Panc1 (cell line): ENCODE measurements around the gene NELL2. TPM values are rescaled to one million over a fixed set of nuclear protein-coding genes. Genes with fewer than 3 reads are reported as not detected.
"Not testable (repeated sequence)": the region's sequence is repeated elsewhere in the genome, so short reads cannot be mapped to it uniquely, and the experiment has no call there.

ENCODE experiments used
- ATAC-seq: fragments of 200-7000 bp; cut with Tn5 transposase; 2 replicates; pipeline ENCODE4 v1.9.1; 2020; ENCODE audit warnings: mild to moderate bottlenecking, moderate library complexity
- BruUV-seq: library from RNA; stranded (reverse); fragments of 400-500 nt; replicated peaks from 2 replicates; lab custom pipeline; 2021; lab: Mats Ljungman, UMichigan
- CTCF ChIA-PET: fragments of 300-600 bp; sonication (Branson Sonifier 250); formaldehyde crosslinking; loops from one replicate; lab custom pipeline; 2022; ENCODE audit warnings: antibody characterized with exemption; lab: Charles Lee
- POLR2A ChIA-PET: fragments of 300-600 bp; sonication (Branson Sonifier 250); formaldehyde crosslinking; loops from one replicate; lab custom pipeline; 2022; ENCODE audit warnings: antibody characterized with exemption; lab: Charles Lee
- DNase-seq: peaks from one replicate; pipeline ENCODE4 v3.0.0-alpha.2; 2010; ENCODE audit warnings: low read depth, low spot score
- H3K27ac ChIP-seq: 2 replicates; pipeline ENCODE4 v1.5.1; 2011; ENCODE audit warnings: mild to moderate bottlenecking, low read length, inconsistent platforms
- H3K27me3 ChIP-seq: fragments of 200-500 bp; sonication (Bioruptor generic); 2 replicates; pipeline ENCODE4 v1.6.0; 2014; ENCODE audit warnings: low read length, inconsistent platforms; ENCODE audit not compliant: control insufficient read depth, insufficient read depth
- H3K36me3 ChIP-seq: fragments of 200-500 bp; sonication (Bioruptor generic); 2 replicates; pipeline ENCODE4 v1.5.1; 2014; ENCODE audit warnings: inconsistent platforms, mild to moderate bottlenecking, low read length, moderate library complexity; ENCODE audit not compliant: control insufficient read depth, insufficient read depth
- H3K4me1 ChIP-seq: 2 replicates; pipeline ENCODE4 v1.5.1; 2011; ENCODE audit warnings: inconsistent platforms, mild to moderate bottlenecking, low read length, moderate library complexity; ENCODE audit not compliant: control insufficient read depth, insufficient read depth
- H3K4me3 ChIP-seq, 2 experiments: 2 replicates each; pipeline ENCODE4 v1.5.1; 2011 to 2012; ENCODE audit warnings: low read depth in 2 of 2, low read length in 2 of 2, mild to moderate bottlenecking in 2 of 2, inconsistent platforms in 1 of 2, moderate library complexity in 1 of 2
- H3K9me3 ChIP-seq: fragments of 200-500 bp; sonication (Bioruptor generic); 2 replicates; pipeline ENCODE4 v1.5.1; 2014; ENCODE audit warnings: low read depth, mild to moderate bottlenecking, inconsistent platforms, low read length, moderate library complexity; ENCODE audit not compliant: control insufficient read depth, insufficient read depth
- CTCF ChIP-seq: fragments of 450-650 bp; IDR thresholded peaks from 2 replicates; pipeline ENCODE4 v1.5.1; 2017; ENCODE audit warnings: mild to moderate bottlenecking
- POLR2AphosphoS5 ChIP-seq: IDR thresholded peaks from 2 replicates; pipeline ENCODE4 v1.6.1; 2012; ENCODE audit warnings: mild to moderate bottlenecking, low read depth, low read length, moderate library complexity
- REST ChIP-seq, 2 experiments: IDR thresholded peaks; 2 replicates each; pipeline ENCODE4 v1.6.1; 2011 to 2012; ENCODE audit warnings: low read depth in 2 of 2, control low read depth in 1 of 2, low read length in 1 of 2, mild to moderate bottlenecking in 1 of 2, moderate library complexity in 1 of 2; ENCODE audit not compliant: insufficient read depth in 1 of 2
- SIN3A ChIP-seq: IDR thresholded peaks from 2 replicates; pipeline ENCODE4 v1.6.1; 2012; ENCODE audit warnings: low read depth, mild to moderate bottlenecking, low read length, moderate library complexity, borderline replicate concordance; ENCODE audit not compliant: insufficient read depth
- TCF7L2 ChIP-seq: IDR thresholded peaks from 2 replicates; pipeline ENCODE4 v1.6.1; 2011; ENCODE audit warnings: mild to moderate bottlenecking, low read depth, low read length, inconsistent platforms
- in situ Hi-C: cut with HindIII; loops from 2 replicates; pipeline ENCODE4 v1.10.0; 2016; ENCODE audit warnings: low sequenced_read_pairs, low pct_unique_long_range_greater_than_20kb
- intact Hi-C: fragments of 100-400 bp; cut with micrococcal nuclease; formaldehyde crosslinking; loops from one replicate; pipeline ENCODE4 v1.10.0; 2022; ENCODE audit not compliant: unreplicated experiment
- total RNA-seq: library from RNA; stranded (reverse); gene quantifications from one replicate; pipeline ENCODE4 v1.2.1, GENCODE V29; 2021; ENCODE audit not compliant: unreplicated experiment

Gene NELL2
- total RNA-seq, 1 experiment from 2014 or later, result 0.28 TPM

DNA sequence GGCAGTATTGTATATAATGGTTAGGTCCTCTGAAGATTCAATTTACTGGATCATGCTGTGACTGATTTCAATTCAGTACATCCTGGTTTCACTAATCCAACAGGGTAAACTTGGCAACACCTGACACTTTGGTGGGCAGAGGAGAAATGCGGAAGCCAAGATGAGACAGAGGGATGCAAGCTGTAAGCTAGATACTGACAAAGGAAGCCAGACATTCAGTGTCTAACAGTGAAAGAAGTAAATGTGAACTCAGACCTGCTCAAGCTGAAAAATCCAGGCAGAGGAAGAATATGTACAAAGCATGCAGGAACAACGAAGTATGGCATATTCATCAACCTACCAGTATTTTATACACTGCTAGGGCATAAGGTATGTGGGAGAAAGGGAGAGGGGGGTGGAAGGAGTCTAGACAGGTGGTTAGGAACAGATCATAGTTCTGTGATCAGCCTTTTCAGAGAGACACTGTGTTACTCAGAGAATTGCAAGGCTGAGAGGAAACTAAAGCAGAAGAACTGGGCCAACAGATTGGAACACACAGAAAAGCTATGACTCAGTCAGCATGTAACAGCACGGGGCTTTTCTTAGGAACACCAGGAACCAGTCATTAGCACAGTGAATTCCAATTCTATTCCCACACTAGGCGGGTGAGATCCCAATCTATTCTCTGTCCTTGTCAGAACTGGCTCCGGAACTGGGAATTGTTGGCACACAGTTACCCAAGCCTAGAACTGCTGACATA, 40.3 kb downstream of the NELL2 start:
- POLR2A ChIA-PET, result no interaction called here
- Histone ChIP-seq H3K27me3 (no peaks in the 10 kb centered on the region), H3K27ac (no peak overlapping the region), H3K4me1 (no peaks in the 10 kb centered on the region), H3K36me3 (no peaks in the 10 kb centered on the region), H3K9me3 (no peaks in the 10 kb centered on the region), H3K4me3 (no peak overlapping the region)
- intact Hi-C loops, result no loop called here
- TF ChIP-seq REST (IDR thresholded peaks at IDR 0.05; ENCODE audit: insufficient read depth in 1 of 2, low read depth in 2 of 2, low read length in 1 of 2), result no peak
- no peak for TF ChIP-seq POLR2AphosphoS5
- no peak for TF ChIP-seq CTCF
- TF ChIP-seq SIN3A, result no peak
- no peak for TF ChIP-seq TCF7L2
- in situ Hi-C loops, result no loop called here
- no peak for DNase-seq
- CTCF ChIA-PET, result no interaction called here
- no TSS peak for BruUV-seq
- ATAC-seq, result no peak

GRCh38 chr12:44834996-44835395, 41.1 kb downstream of the NELL2 start:
- intact Hi-C loops, BruUV-seq, CTCF ChIA-PET, POLR2A ChIA-PET, H3K36me3 ChIP-seq, H3K27ac ChIP-seq, ATAC-seq, H3K4me1 ChIP-seq, H3K4me3 ChIP-seq, DNase-seq, H3K27me3 ChIP-seq, in situ Hi-C loops, H3K9me3 ChIP-seq: not testable (repeated sequence)

GRCh38 chr12:44833561-44833960, 42.6 kb downstream of the NELL2 start:
- no peak overlapping the region for H3K4me3 ChIP-seq
- in situ Hi-C loops (no loop called here), intact Hi-C loops (no loop called here)
- BruUV-seq, result no TSS peak
- DNase-seq, result no peak
- H3K27ac ChIP-seq, result no peak overlapping the region
- ChIA-PET POLR2A (no interaction called here), CTCF (no interaction called here)
- ATAC-seq, result no peak
- no peaks in the 10 kb centered on the region for H3K36me3 ChIP-seq
- no peaks in the 10 kb centered on the region for H3K9me3 ChIP-seq
- H3K4me1 ChIP-seq, result no peaks in the 10 kb centered on the region
- no peaks in the 10 kb centered on the region for H3K27me3 ChIP-seq
- no peak for TF ChIP-seq TCF7L2
- no peak for TF ChIP-seq CTCF
- no peak for TF ChIP-seq SIN3A
- no peak for TF ChIP-seq REST (IDR thresholded peaks at IDR 0.05; ENCODE audit: insufficient read depth in 1 of 2, low read depth in 2 of 2, low read length in 1 of 2)
- TF ChIP-seq POLR2AphosphoS5, result no peak
